GM19455 (cell line): Measurements from ENCODE around the gene DZIP1L.

Experiments used
- ATAC-seq: cut with Tn5 transposase; IDR thresholded peaks from one replicate; pipeline ENCODE4 v1.9.1; 2021; ENCODE audit not compliant: unreplicated experiment

Gene DZIP1L

GRCh38 chr3:138038725-138039462 is 76.5 kb downstream of the DZIP1L start:
- no peak for ATAC-seq

GRCh38 chr3:138036572-138036971 is 78.8 kb downstream of the DZIP1L start:
- ATAC-seq, result no peak

DNA sequence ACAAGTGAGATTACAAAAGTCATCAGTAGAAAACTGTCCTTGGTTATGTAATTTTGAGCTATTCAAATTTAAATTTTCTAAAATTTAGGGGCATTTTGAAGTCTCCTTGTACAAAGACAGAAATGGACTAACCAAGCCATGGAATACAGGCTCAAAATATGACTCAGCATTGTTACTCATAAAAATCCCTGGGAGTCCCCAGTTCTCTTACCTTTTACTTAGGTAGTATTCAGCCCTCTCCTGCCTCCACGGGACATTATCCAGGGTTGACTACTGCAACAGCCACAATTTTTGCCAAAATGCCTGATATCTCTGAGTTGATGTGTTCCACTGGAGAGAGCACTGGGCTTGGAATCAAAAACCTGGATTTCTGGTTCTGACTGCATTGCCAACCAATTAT is 80.5 kb downstream of the DZIP1L start:
- ATAC-seq, result no peak

DNA sequence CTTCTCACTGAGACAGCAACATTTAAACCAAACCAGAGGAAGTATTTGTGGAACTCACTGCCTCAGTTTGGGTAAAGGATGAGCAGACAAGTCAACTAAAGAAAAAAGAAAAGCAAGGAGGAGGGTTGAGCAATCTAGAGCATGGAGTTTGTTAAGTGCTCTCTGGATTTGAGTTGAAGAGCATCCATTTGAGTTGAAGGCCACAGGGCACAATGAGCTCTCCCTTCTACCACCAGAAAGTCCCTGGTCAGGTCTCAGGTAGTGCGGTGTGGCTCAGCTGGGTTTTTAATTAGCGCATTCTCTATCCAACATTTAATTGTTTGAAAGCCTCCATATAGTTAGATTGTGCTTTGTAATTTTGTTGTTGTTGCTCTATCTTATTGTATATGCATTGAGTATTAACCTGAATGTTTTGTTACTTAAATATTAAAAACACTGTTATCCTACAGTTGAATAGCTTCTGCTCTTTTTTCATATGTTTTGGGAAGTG is 82.2 kb downstream of the DZIP1L start:
- no peak for ATAC-seq

GRCh38 chr3:138032567-138032966 is 82.8 kb downstream of the DZIP1L start:
- ATAC-seq, result no peak

- no peak for ATAC-seq
These were observed 83.9 kb downstream of the DZIP1L start for GRCh38 chr3:138031536-138031935.

GRCh38 chr3:138030734-138031280 is 84.6 kb downstream of the DZIP1L start:
- no peak for ATAC-seq

DNA sequence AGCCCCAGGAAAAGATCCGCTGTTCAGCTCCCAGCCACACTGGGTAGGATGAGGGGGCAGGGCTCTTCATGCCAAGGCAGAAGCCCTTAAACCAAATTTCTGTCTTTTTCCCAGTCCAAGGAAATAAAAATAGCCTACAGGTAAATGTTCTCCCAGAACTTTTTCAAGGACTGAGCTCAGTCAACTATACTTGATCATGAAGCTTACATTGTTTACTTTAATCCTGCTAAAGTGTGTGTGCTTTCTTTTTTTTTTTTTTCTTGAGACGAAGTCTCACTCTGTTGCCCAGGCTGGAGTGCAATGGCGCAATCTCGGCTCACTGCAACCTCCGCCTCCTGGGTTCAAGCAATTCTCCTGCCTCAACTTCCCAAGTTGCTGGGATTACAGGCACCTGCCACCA is 87.6 kb downstream of the DZIP1L start:
- no peak for ATAC-seq

GRCh38 chr3:138025553-138025952 is 89.9 kb downstream of the DZIP1L start:
- no peak for ATAC-seq

GRCh38 chr3:138023754-138024153 is 91.7 kb downstream of the DZIP1L start:
- ATAC-seq, result no peak

DNA sequence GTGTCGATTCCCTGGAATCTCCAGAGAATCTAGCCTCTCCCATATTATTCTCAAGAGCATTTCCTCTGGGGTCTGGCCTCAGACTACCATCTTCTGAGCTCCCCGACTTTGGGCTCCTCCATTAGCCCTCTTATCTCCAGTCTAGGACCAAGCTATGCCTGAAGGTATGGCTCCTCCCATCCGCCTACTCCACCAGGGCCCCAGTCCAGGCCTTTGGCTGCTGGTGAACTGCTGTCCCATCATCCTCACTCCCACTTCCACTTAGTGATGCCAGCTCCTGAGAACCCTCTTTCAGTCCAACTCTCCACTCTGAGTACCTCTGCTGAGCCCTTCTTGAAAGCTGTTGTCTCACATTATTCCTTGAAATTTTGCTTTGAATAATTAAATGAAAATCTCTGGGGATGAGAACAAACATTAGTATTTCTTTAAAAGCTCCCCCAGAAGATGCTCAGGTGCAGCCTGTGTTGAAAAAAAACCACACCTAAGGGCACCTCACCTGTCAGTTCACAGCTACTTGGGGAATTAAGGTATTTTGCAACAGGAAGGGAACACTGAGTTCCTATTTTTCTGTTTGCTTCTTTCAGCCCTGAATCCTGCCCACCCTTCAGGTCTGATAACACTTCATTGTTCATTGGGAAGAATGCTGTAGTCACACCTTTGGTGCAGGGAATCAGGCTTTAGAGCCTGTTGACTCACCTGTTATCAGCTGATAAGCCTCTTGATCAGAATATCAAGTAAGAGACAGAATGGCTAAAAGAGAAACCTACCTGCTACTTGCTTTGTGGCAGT is 95.9 kb downstream of the DZIP1L start:
- no peak for ATAC-seq

- no peak for ATAC-seq
These were observed 99.3 kb downstream of the DZIP1L start for GRCh38 chr3:138016065-138016464.

- ATAC-seq, result no peak
These were observed 102.9 kb downstream of the DZIP1L start for GRCh38 chr3:138012526-138012925.
